ENCODE measurements around the gene GRIK4.

The GRIK4 gene

DNA sequence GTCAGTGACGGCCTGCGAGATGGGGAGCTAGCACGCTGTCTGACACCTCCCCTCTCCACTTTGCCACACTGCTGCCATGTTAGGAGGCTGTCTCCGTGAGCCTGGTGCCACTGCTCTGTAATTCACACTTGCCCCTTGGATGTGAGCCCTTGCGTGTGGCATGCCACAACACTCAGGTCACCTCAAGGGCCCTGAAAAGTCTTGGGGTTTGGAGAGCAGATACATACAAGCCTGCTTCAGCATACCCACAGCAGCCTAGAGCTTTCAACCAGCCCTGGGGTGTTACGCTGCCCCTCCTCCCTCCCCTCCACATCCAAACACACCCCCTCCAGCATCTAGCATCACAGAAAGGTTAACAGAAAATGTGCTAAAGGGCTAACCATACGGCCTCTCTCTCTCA is 442.8 kb downstream of the GRIK4 start:
- no peak for DNase-seq (ENCODE audit: low read depth)

DNA sequence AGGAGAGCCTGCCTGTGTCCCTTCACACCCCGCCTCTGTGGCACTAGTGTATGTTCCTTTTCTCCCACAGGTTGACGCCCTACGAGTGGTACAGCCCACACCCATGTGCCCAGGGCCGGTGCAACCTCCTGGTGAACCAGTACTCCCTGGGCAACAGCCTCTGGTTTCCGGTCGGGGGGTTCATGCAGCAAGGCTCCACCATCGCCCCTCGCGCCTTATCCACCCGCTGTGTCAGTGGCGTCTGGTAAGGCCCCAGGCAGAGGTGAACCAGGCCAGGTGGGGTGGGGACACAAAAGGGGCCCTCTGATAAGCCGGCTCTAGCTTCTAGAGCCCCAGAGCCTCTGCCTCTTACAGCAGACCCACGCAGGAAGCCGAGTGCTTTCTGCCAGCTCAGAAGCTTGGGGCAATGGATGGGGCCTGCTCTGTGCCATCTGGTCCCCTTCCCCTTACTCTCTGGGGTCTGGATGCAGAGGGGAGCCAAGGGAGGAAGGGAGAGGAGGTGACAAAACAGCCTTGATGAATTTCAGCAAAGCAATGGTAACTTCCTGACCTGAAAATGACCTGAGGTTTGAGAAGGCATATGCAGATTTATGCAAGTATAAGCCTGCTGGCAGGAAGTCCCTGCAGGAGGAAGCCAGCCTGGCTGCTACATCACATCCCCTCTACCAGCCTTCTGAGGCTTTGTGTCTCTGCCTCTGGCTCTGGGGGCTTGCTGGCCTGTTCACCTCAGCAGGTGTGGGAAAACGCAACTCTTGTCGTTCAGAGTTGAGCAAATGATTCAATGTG is 445.4 kb downstream of the GRIK4 start:
- no peak for DNase-seq (ENCODE audit: low read depth)

DNA sequence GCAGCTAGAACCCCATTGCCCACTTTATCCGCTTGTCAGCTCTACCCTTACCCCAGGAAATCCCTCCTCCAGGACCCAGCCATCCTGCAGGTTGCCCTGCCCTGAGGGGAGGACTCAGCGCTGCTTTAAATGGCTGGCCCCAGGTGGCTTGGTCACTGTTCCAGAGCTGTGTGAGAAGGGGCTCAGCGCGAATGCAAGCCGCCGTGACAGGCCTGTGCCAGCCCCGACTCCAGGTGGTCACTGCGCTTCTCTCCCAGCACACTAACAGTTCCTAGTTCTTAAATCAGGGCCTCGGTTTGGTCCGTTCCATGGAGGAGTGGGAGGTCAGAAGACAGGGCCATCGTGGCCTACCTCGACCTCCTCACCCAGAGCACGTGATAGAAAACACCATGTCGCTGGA is 446.6 kb downstream of the GRIK4 start:
- DNase-seq (ENCODE audit: low read depth): no peak

DNA sequence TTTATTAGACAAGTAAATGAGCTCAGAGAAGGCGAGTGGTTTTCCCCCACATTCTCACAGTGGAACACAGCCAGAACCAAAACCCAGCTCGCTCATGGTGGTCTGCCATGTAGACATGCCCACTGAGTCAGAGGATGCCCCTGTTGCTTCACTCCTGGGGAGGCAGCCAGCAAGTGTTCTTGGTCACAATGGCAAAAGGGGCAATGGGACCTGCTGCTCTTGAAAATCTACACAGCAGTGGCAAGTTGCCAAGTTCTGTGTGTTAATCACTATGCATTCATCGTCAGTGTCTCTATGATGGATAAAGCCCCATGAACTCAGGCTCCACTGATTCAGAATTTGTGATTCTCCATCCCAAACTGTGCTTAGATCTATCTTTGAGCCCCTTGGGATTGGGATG is 447.6 kb downstream of the GRIK4 start:
- DNase-seq (ENCODE audit: low read depth): no peak

DNA sequence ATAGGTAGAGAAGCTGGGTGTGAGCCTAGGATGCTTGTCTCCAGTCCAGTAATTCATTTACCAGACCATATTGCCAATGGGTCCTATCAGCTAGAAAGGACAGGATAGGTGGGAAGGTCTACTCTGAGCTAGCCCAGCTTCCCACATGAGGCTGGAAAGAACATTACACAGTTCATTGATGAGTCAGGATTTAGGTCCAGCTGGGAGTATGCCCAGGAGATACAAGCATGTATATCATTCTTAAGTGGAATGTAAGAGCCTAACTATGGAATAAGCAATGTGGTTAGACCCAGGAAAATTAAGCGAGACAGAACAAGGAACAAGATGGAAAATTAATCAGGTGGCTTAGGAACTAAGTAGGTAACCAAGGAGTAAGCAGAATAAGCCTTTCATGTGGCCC is 453.3 kb downstream of the GRIK4 start:
- DNase-seq (ENCODE audit: low read depth): peak; percentile 39

DNA sequence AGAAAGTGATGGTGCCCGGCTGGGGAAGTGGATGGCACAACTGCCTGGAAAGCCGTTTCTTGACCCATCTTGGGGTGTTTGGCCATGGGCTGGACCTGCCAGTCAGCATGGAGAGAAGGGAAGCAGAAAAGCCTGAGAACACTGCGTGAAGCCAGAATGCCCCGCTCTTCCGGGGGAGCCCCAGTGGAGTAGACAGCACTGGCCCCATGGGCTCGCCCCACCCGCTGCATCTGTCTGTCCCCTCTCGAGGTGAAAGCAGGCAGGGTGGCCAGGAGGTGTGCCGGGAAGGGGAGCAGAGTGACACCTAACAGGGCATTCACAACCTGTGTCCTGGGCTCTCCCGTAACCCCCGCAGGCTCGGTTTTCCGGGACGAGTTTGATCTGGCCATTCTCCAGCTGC is 455.3 kb downstream of the GRIK4 start:
- DNase-seq (ENCODE audit: low read depth): no peak

DNA sequence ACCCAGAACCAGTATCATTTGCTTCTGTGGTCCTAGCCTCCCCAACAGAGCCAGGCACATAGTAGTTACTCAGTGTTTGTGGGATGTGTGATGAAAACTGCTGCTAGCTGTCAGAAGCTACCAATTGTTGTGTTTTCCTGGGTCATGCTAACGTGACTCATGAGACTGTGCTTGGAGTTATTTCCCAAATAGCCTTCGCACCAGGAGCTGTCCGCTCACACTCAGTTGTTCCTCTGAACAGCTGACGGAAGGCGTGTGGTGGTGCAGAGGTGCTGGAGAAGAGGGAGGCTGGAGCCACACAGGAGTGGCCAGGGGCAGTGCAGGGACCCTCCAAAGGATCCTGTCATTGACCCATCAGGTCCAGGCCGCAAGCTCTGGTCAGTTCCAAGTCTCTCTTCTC is 458.4 kb downstream of the GRIK4 start:
- no peak for DNase-seq (ENCODE audit: low read depth)

DNA sequence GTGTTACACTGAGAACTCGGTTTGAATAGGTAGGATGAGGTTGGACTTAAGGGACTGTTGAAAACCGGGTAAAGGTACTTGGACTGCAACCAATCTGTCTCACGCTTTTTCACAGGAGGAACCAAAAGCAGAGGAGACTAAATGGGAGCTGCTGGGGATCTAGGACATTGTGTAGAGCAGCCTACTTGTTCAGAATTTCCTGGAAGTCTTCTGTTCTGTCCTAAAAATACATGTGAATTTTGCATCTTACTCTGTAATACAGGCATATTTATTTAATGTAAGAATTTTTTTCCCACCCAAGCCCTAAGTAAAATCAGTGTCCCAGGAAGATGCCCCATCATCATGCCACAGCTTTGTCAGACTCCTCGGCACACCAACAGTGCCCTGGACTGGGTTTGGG is 460.3 kb downstream of the GRIK4 start:
- no peak for DNase-seq (ENCODE audit: low read depth)

DNA sequence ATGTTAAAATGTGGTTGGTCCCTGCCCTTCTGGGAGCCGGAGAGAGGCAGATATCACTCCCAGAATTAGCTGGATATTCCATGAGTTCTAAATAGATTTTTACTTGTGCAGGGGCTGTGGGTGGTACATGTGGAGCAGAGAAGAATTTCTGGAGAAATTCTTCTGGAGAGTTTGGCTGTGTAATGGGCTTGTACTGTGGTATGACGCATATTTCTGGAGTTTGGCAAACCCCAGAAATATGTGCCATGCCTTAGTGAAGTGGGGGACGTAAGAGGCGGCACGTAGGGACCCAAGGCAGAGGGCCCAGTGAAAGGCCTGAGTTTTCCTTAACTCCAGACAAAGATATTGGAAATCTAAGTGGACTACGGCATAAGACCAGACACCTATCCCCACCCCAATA is 461.1 kb downstream of the GRIK4 start:
- no peak for DNase-seq (ENCODE audit: low read depth)

DNA sequence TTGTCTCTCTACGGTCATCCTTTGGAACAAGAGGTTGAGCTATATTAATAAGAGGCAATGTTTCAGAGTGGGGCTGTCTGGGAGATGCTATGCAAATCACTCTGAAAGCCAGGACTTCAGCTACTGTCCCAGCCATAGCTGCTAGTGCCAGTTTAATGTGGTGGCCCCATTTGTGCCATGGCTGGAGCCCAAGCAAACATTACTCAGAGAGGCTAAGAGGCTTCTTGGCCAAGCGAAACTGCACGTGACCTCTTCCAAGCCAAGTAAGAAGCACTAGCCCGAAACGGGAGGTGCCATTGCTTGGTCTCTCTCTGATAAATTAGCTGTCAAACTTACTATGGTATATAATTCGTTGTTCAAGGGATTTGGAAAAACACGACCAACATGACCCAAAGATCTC is 462.0 kb downstream of the GRIK4 start:
- no peak for DNase-seq (ENCODE audit: low read depth)

DNA sequence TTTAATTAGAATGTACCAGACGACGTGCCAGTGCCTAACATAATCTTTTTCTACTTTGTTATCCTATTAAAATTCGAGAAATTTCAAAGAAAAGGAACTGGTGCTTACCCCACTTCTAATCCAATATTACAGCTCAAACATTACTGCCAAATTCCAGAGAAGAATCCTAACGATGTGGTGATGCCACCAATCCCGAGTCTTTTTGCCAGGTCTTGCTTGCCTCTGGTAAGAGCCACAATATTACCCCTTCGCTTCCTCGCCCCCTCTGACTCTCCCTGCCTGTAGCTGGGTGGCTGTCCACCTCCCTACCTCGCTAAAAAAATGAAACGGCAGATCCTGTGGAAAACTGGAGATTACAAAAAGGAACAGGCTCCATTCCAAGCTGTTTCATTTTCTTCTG is 462.9 kb downstream of the GRIK4 start:
- no peak for DNase-seq (ENCODE audit: low read depth)

DNA sequence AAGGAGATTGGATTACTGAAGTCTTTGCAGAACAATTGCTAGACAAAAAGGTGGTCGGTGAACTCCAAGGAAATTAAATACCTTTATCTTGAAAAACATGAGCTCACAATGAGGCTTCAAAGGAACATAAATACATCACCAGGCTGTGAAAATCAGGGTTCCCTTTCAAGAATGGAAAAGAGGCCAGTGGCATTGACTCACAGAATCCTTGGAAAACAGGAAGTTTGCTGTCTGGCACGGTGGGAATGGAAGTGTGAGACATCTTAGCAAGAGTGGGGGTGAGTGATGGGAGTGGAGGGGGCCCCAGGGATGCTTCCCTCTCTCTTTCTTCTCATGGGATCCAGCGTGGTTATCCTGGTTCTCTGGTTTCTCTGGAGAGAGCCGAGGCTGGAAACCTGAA is 463.4 kb downstream of the GRIK4 start:
- no peak for DNase-seq (ENCODE audit: low read depth)

DNA sequence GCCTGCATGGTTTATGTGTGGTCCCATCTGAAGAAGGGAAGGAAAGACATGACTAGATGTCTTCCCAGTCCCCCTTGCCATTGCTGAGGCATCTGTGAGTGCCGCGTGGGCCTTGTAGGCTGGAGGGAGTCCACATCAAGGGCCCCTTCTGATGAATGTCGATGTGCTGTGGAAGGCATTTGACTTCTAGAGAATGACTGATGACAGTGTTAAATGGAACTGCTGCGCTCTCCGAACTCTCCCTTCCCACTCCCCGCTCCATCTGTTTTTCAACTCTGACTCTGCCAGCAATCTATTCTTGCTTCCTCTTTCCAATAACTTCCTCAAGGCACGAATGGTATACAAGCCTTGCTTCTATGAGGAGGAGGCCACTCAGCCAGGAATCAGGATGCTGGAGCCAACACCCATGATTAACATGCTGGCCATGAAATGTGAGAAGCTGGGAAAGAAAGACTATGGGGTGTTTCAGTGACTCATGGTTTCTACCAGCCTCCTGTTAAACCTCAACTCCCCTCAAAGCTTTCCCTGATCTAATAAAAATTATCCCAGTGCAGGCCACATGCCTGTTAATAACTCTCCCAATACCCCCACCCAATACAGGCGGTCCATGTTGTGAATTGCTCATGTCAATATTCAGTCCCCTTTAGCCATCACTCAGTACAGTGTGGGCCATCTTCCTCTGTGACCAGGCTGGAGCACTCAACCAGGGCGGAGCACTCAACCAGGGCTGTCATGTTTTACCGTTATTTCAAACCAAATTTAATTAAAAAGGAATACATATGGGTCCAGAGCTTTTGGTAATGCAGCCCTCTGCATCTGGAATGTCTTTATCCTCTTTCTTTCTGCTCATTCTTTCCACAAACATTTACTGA is 466.0 kb downstream of the GRIK4 start:
- peak; percentile 8 for DNase-seq (ENCODE audit: low read depth)

DNA sequence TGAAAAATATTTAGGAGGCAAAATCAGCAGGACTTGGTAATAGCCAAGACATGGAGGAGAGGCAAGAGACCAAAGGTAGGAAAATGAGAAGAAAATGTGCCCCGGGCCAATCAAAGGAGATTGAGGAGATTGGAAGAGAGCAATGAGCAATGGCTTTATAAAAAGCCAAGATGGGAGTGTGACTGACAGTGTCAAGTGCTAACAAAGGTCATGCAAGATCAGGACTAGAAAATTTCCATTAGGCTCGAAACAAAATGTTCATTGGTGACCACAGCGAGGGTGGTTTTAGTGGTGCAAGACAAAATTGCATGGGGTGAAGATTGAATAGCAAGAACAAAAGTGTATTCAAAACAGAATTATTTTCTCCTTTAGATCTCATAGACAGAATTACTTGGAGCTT is 467.2 kb downstream of the GRIK4 start:
- no peak for DNase-seq (ENCODE audit: low read depth)

DNA sequence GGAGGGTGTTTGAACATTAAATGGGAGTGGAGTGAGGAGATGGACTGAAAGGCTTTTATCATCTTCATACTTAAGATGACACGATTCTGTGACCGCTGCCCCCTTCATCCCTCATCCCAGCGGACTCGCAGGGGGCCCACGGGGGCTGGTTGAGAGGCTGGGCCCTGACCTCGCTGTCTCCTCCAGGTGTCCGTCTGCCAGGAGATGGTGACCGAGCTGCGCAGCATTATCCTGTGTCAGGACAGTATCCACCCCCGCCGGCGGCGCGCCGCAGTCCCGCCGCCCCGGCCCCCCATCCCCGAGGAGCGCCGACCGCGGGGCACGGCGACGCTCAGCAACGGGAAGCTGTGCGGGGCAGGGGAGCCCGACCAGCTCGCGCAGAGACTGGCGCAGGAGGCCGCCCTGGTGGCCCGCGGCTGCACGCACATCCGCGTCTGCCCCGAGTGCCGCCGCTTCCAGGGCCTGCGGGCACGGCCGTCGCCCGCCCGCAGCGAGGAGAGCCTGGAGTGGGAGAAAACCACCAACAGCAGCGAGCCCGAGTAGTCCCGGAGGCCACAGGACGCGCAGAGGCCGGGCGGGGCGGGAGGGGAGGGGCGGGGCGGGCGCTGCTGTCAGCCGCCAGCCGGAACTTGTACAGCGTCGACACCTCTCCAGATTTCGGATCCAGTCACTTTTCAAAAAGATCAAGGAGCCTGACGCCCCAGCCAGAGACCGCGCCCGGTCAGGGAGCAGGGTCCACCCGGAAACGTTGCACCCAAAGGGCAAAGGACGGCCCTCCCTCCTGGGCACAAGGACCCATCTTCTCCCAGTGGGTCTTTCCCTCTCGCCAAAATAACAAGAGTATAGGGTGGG is 474.4 kb downstream of the GRIK4 start:
- DNase-seq (ENCODE audit: low read depth): peak; percentile 66

DNA sequence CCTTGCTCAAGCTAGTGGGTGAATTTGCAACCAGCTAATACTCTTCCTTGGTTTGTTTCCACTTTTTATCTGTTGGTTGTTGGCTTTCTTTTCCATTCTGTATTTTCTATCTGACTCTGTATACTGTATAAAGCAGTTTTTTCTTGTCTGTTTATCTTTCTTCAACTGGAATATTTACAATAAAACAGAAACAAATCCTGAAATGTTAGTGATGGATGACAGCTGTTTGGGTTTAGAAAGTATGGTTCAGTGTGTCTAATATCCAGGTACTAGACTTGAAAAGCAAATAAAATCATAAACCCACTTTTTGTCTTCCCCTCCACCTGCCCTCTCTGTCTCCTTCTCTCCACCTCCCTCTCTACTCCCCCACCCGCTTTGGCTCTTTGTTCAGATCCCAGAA is 477.1 kb downstream of the GRIK4 start:
- no peak for DNase-seq (ENCODE audit: low read depth)

DNA sequence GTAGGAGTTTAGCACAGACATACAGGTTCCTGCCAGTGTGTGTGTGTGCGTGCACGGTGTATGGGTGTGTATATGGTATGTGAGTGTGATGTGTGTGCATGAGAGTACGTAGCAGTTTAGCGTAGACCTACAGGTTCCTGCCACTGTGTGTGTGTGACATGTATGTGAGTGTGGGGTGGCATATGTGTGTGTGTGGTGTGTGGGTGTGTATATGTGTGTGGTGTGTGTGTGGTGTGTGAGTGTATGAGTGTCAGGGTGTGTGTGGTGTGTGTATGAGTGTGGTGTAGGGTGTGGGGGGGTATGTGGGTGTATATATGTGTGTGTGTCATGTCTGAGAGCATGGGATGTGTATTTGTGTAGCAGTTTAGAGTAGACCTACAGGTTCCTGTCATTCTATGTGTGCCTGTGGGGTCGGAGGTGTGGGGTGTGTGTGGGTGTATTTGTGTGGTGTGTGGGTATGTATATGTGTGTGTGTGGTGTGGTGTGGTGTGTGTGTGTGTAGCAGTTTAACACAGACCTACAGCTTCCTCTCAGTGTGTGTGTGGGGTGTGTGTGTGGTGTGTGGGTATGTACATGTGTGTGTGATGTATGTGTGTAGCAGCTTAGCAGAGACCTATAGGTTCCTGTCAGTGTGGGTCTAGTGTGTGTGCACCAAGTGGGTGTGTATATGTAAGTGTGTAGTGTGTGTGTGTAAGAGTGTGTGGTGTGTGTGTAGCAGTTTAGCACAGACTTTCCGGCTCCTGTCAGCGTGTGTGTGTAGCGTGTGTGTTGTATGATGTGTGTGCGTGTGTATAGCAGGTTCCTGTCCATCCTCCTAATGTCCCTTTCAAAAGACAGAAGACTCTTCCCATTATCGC is 480.5 kb downstream of the GRIK4 start:
- DNase-seq (ENCODE audit: low read depth): no peak

DNA sequence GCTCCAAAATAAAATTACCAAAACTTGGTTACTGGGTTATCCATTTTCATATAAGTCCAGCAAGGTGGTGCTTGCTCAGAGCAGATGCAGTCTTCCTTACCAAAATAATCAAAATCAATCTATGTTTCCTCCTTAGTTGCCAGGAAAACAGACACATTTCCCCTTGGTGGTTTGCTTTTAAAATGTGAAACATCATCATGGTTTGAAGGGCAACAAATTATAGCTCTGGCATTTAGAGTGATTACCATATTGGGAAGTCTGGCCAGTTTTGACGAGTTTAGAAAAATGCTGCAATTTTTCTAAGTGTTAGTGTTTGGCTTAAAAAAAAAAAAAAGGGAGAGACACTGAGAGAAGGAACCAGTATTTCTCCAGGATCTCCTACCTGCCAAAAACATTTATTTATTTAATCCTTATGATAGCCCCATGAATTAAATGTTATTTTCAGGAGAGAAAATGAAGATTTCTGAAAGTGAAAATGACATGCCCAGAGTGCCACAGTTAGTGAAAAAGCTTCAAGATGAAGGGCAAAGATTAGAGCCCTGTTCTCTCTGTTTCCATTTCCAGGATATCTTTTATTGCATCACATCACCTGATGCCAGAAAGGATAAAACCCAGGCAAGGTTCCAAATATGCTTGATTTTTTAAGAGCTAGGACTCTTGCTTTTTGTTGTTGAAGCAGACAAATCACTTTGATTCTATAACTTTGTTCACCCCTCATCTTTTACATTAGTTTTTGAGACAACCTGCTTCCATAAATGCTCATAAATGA is 482.7 kb downstream of the GRIK4 start:
- no peak for DNase-seq (ENCODE audit: low read depth)

DNA sequence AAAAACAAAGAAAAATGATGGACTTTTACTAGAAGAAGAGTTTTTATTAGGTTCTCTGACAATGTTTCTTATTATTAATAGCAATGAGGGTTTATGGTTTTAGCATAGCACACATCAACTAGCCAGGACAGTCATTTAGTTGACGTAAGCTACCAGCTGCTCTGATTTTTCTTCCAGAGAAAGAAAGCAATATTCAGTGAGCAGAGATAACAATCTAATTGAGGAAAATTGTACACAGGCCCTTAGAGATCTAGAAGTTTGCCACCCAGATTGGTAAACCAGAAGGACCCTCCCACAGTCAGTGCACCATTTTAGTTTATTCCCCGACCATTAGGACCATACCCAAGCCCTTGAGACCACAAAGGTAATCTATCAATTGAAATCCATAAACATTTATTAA is 483.6 kb downstream of the GRIK4 start:
- no peak for DNase-seq (ENCODE audit: low read depth)

DNA sequence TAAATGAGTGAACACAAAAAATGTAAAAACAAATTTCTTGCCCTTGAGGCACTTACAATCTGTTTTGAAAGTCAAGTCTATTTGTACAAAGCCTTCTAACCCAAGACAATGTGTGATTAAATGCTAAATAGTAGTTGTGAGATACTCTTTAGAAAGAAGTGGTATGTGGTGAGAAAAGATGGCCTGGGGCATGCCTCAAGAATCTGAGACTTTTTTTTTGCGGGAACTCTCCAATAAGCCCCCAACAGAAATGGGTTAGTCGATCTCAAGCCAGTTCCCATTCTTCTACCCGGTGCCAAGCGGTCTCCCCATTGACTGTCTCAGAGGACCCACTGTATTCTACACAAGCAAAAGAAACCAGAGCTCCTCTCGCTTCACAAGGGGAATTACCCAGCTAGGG is 485.4 kb downstream of the GRIK4 start:
- DNase-seq (ENCODE audit: low read depth): no peak

DNA sequence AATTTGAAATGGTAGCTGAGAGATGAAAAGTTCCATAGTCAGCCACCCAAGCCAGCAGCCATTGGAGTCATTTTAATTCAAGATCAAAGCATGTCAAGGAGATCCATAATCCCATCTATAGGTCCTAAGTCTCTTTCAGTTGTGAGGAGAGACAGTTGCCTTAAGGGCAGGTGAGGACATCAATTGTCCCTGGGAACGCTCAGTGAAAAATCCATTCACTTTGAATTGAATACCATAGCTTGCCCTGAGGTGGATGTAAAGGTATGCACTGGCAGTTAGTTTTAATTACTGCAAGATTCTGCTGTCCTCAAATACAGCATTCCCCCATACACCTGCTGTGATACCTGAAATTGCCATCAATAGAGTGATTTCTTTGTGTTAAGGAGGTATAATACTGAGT is 487.0 kb downstream of the GRIK4 start:
- DNase-seq (ENCODE audit: low read depth): no peak
